GM12878 (cell line): ENCODE data around the gene RSPH9. TPM values are rescaled to one million over a fixed set of nuclear protein-coding genes. Genes with fewer than 3 reads are reported as not detected.

Experiments
- ATAC-seq: fragments of 200-7000 bp; cut with Tn5 transposase; 3 replicates; pipeline ENCODE4 v1.9.1; 2020; ENCODE audit warnings: mild to moderate bottlenecking, moderate library complexity
- BruUV-seq: library from RNA; stranded (reverse); fragments of 400-500 nt; replicated peaks from 2 replicates; lab custom pipeline; 2021; lab: Mats Ljungman, UMichigan
- CTCF ChIA-PET: fragments of 300-600 bp; sonication (Branson Sonifier 250); formaldehyde crosslinking; extraction: SDS; loops from one replicate; lab custom pipeline; 2021; ENCODE audit warnings: inconsistent platforms; lab: Yijun Ruan, JAX
- POLR2A ChIA-PET: fragments of 350-600 bp; formaldehyde crosslinking; extraction: SDS; loops from one replicate; lab custom pipeline; 2021; ENCODE audit warnings: inconsistent platforms; lab: Charles Lee
- RAD21 ChIA-PET: fragments of 300-600 bp; sonication (Branson Sonifier 250); formaldehyde crosslinking; loops from one replicate; lab custom pipeline; 2023; ENCODE audit warnings: antibody characterized with exemption; ENCODE audit not compliant: unreplicated experiment; lab: Charles Lee
- SMC1A ChIA-PET: fragments of 300-600 bp; sonication (Branson Sonifier 250); formaldehyde crosslinking; loops from one replicate; lab custom pipeline; 2023; ENCODE audit not compliant: unreplicated experiment, uncharacterized antibody; lab: Charles Lee
- DNase-seq: peaks from one replicate; pipeline ENCODE4 v3.0.0-alpha.2; 2011; ENCODE audit warnings: low read depth, low spot score
- FAIRE-seq: peaks from 3 replicates; lab custom pipeline; 2011; peaks lifted over from hg19 to GRCh38; lab: Jason Lieb, UNC
- H2AFZ ChIP-seq: 2 replicates; pipeline ENCODE4 v1.6.0; 2011; ENCODE audit warnings: low read depth, low read length, control low read depth; ENCODE audit not compliant: control insufficient read depth
- H3K27ac ChIP-seq: 2 replicates; pipeline ENCODE4 v1.5.1; 2011; ENCODE audit warnings: control low read depth; ENCODE audit not compliant: control insufficient read depth, insufficient read depth
- H3K27me3 ChIP-seq, 2 experiments: replicated peaks in 1 of 2; 2 replicates each; pipeline versions ENCODE4 v1.6.0 to v1.6.1; 2011; ENCODE audit warnings: low read length in 1 of 2; ENCODE audit not compliant: control insufficient read depth in 2 of 2, insufficient read depth in 2 of 2
- H3K36me3 ChIP-seq, 2 experiments: 2 replicates each; pipeline ENCODE4 v1.5.1; 2011; ENCODE audit warnings: low read length in 1 of 2; ENCODE audit not compliant: control insufficient read depth in 2 of 2, insufficient read depth in 2 of 2
- H3K4me1 ChIP-seq: 2 replicates; pipeline ENCODE4 v1.6.1; 2011; ENCODE audit warnings: mild to moderate bottlenecking, low read length, moderate library complexity, mixed read lengths; ENCODE audit not compliant: control insufficient read depth, insufficient read depth
- H3K4me2 ChIP-seq: 2 replicates; pipeline ENCODE4 v1.6.0; 2011; ENCODE audit warnings: control low read depth; ENCODE audit not compliant: control insufficient read depth, insufficient read depth
- H3K4me3 ChIP-seq: fragments of 200-600 bp; sonication (generic); 2 replicates; pipeline ENCODE4 v1.5.1; 2016
- H3K79me2 ChIP-seq: 2 replicates; pipeline ENCODE4 v1.6.0; 2011; ENCODE audit warnings: low read length; ENCODE audit not compliant: control insufficient read depth, insufficient read depth
- H3K9ac ChIP-seq: 2 replicates; pipeline ENCODE4 v1.8.0; 2011; ENCODE audit warnings: low read length, control low read depth, mixed read lengths; ENCODE audit not compliant: control insufficient read depth, insufficient read depth
- H3K9me3 ChIP-seq: replicated peaks from 3 replicates; pipeline ENCODE4 v1.5.1; 2011; ENCODE audit warnings: mild to moderate bottlenecking, low read length; ENCODE audit not compliant: control insufficient read depth, insufficient read depth
- H4K20me1 ChIP-seq: 2 replicates; pipeline ENCODE4 v1.6.0; 2011; ENCODE audit not compliant: control insufficient read depth, insufficient read depth
- WGBS: methylation state at CpG from one replicate; pipeline ENCODE4 v1.1.6; 2016; ENCODE audit warnings: low lambda C conversion rate; ENCODE audit not compliant: insufficient replicate concordance, insufficient coverage; ENCODE audit errors: missing lambda C conversion rate; 5-methylcytosine and 5-hydroxymethylcytosine counted together
- in situ Hi-C: fragments of 300-500 bp; cut with MboI; formaldehyde crosslinking; loops from 9 replicates; pipeline ENCODE4 v1.14.3; 2018; ENCODE audit warnings: mixed read lengths
- intact Hi-C: fragments of 100-400 bp; cut with micrococcal nuclease; formaldehyde crosslinking; loops from one replicate; pipeline ENCODE4 v1.14.2; 2022; ENCODE audit not compliant: unreplicated experiment
- polyA plus RNA-seq, 11 experiments: library from polyadenylated mRNA; depleted of rRNA in 4 of 11; unstranded in 6 of 11; stranded (reverse) in 5 of 11; fragments of >200 nt; fragmentation: Nextera tagmentation in 4 of 11; fragmentation: Illumina TruSeq in 1 of 11; extraction: Ambion mirVana in 4 of 11; extraction: Trizol in 1 of 11; gene quantifications; 1 replicate in 1 of 11; 2 replicates in 10 of 11; pipeline versions ENCODE4 v1.2.1 to v1.2.3, GENCODE V29; 2011 to 2016; ENCODE audit warnings: inconsistent platforms in 2 of 11, missing spikeins in 2 of 11, low read depth in 1 of 11
- total RNA-seq, 4 experiments: library from RNA; depleted of rRNA in 3 of 4; stranded (reverse); fragments of >200 nt in 3 of 4; fragmentation: Illumina TruSeq in 1 of 4; extraction: Trizol in 1 of 4; gene quantifications; 2 replicates each; pipeline versions ENCODE4 v1.2.1 to v1.2.3, GENCODE V29; 2013 to 2021
- TF ChIP-seq, protein P1 (sequence below): fragments of 150-350 bp; IDR thresholded peaks from 2 replicates; pipeline ENCODE4 v1.6.1; 2016; ENCODE audit warnings: low read depth, low read length

The RSPH9 gene
- total and polyA plus RNA-seq, 10 of the 15 experiments (the other 5 are each of a cell fraction or from before 2014, with no cell fraction given): 0.26 to 0.63 (median 0.36) TPM; not detected in 6

DNA sequence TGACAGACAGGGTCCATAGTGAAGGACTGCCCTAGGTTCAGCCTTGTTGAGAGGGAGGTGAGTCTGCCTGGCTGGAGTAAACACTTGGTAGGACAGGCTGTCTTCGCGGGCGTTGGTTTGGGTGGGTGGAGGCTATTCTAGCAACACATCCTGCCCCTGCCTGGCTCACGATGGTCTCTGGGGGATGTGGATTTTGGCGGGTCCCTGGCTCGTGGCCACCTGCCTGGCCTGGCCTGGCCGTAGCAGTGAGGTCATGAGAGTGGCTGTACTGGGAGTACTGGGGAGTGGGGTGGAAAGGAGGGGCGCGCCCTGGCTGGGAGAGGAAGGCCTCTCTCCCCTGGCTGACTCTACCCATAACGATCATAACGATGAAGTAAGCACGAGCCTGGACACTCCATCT lies 73.0 kb downstream of the RSPH9 start:
- FAIRE-seq (no peak), DNase-seq (no peak), ATAC-seq (no peak)
- Histone ChIP-seq H3K9ac (no peak overlapping the region), H3K9me3 (no peaks in the 10 kb centered on the region), H3K4me2 (no peak overlapping the region), H3K27ac (no peak overlapping the region), H3K27me3 (no peaks in the 10 kb centered on the region), H2AFZ (no peak overlapping the region), H3K36me3 (no peaks in the 10 kb centered on the region), H3K4me3 (no peak overlapping the region), H3K4me1 (peaks cover 28% of the 10 kb centered on the region), H3K79me2 (no peaks in the 10 kb centered on the region), H4K20me1 (no peaks in the 10 kb centered on the region)
- RAD21 ChIA-PET: no interaction called here
- POLR2A ChIA-PET: no interaction called here
- TF ChIP-seq, protein P1, sequence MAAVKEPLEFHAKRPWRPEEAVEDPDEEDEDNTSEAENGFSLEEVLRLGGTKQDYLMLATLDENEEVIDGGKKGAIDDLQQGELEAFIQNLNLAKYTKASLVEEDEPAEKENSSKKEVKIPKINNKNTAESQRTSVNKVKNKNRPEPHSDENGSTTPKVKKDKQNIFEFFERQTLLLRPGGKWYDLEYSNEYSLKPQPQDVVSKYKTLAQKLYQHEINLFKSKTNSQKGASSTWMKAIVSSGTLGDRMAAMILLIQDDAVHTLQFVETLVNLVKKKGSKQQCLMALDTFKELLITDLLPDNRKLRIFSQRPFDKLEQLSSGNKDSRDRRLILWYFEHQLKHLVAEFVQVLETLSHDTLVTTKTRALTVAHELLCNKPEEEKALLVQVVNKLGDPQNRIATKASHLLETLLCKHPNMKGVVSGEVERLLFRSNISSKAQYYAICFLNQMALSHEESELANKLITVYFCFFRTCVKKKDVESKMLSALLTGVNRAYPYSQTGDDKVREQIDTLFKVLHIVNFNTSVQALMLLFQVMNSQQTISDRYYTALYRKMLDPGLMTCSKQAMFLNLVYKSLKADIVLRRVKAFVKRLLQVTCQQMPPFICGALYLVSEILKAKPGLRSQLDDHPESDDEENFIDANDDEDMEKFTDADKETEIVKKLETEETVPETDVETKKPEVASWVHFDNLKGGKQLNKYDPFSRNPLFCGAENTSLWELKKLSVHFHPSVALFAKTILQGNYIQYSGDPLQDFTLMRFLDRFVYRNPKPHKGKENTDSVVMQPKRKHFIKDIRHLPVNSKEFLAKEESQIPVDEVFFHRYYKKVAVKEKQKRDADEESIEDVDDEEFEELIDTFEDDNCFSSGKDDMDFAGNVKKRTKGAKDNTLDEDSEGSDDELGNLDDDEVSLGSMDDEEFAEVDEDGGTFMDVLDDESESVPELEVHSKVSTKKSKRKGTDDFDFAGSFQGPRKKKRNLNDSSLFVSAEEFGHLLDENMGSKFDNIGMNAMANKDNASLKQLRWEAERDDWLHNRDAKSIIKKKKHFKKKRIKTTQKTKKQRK: no peak
- no TSS peak for BruUV-seq
- SMC1A ChIA-PET: no interaction called here
- 65% methylated on average over 12 of the region's 12 CpGs for WGBS
- in situ Hi-C loops: no loop called here
- CTCF ChIA-PET: interaction anchor here (1.9 kb wide), 1 partner anchor 50 kb away, joined by 14 read pairs; no protein-coding TSS in a partner anchor
- intact Hi-C loops: no loop called here
